ENCODE results near the gene TCF19.
"Not testable (repeated sequence)": the region's sequence is repeated elsewhere in the genome, so short reads cannot be mapped to it uniquely, and the experiment has no call there.

TCF19 gene

DNA sequence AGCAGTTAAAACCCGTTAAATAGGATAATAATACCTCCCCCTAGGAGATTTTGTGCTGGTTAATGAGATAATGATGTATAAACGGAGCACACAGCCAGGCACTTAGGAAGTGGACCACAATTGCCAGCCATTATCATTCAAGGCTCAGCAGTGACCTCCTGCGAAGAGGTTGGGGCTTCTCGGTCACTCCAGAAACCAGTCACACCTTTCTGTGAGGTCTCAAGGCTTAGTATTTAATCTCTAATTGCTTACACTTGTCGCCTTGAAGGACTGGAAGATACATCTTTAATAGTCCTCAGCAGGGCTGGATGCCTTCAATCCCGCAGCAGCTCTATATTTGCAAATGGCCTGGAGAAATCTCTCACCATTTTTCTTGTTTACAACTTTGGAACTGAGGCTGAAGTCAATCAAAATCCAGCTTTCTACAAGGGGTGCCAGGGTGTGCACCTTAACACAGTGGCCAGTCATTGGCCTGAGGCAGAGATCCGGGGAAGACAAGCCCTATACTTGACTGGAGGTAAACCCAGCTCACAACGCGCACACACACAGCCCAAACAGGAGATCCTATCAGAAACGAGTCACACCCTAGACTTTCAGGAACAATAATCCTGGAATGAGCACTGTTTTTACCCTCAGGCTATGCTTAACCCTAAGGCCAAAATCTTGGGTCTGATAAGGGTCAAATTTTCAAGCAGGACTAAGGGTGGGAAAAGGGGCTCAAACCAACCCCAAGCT, 10.9 kb downstream of the TCF19 start:
- Histone ChIP-seq H3K4me3 (ENCODE audit: low read depth, low read length) (no peak overlapping the region), H3K9me3 (ENCODE audit: control insufficient read depth, insufficient read depth, low read depth, low read length) (no peaks in the 10 kb centered on the region), H3K27ac (ENCODE audit: extremely low read depth, low read depth, low read length) (no peak overlapping the region), H3K4me1 (ENCODE audit: control insufficient read depth, insufficient read depth, low read length) (no peaks in the 10 kb centered on the region), H3K36me3 (ENCODE audit: control insufficient read depth in 2 of 2, insufficient read depth in 1 of 2, low read length in 2 of 2) (peaks cover 0 to 3% of the 10 kb centered on the region in 2 experiments; a peak in 2 of 3 replicates)
- TF ChIP-seq ZNF521 (tag by site-specific recombination; IDR thresholded peaks at IDR 0.05): no peak
- TF ChIP-seq, protein P1, sequence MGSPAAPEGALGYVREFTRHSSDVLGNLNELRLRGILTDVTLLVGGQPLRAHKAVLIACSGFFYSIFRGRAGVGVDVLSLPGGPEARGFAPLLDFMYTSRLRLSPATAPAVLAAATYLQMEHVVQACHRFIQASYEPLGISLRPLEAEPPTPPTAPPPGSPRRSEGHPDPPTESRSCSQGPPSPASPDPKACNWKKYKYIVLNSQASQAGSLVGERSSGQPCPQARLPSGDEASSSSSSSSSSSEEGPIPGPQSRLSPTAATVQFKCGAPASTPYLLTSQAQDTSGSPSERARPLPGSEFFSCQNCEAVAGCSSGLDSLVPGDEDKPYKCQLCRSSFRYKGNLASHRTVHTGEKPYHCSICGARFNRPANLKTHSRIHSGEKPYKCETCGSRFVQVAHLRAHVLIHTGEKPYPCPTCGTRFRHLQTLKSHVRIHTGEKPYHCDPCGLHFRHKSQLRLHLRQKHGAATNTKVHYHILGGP (tag by site-specific recombination; IDR thresholded peaks at IDR 0.05): peak; percentile 40; the same call in 1 of the 2 replicates
- CTCF ChIA-PET: interaction anchor here (0.6 to 1.5 kb wide), 3 partner anchors 27 to 197 kb away, joined by 3 to 5 read pairs (median 3); no protein-coding TSS in a partner anchor
- POLR2A ChIA-PET: no interaction called here

DNA sequence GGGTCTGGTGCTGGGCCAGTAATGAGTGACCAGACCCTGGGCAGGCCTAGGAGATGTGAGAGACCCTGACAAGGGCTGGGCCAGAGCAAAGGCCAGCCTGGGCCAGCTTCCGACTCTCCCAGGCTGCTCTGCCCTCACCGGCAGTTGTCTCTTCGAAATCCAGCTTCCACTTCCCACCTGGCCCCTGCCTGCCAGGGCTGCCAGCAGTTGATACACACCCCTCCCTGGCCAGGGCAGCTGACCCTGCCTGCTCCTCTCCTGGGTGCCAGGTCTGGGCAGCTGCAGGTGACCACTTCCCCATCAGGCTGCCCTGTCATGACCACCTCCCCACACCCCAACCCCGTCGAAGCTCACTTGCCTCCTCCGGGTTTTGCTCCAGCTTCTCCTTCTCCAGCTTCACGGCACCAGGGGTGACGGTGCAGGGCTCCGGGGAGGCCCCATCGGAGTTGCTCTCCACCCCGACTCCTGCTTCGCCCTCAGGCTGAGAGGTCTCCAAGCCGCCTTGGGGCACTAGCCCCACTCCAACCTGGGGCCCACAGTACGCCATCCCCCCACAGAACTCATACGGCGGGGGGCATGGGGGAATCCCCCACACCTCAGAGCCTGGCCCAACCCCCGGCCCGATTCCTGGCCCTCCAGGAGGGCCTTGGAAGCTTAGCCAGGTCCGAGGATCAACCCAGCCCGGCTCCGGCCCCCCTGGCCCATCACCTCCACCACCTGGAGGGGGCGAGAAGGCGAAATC, 11.6 kb downstream of the TCF19 start:
- H3K36me3 ChIP-seq (ENCODE audit: control insufficient read depth in 2 of 2, insufficient read depth in 1 of 2, low read length in 2 of 2); POLR2A ChIA-PET; H3K9me3 ChIP-seq (ENCODE audit: control insufficient read depth, insufficient read depth, low read depth, low read length); H3K4me1 ChIP-seq (ENCODE audit: control insufficient read depth, insufficient read depth, low read length); H3K27ac ChIP-seq (ENCODE audit: extremely low read depth, low read depth, low read length); H3K4me3 ChIP-seq (ENCODE audit: low read depth, low read length): not testable (repeated sequence)
- CTCF ChIA-PET: interaction anchor here (0.6 to 1.5 kb wide), 3 partner anchors 26 to 196 kb away, joined by 3 to 5 read pairs (median 3); no protein-coding TSS in a partner anchor

DNA sequence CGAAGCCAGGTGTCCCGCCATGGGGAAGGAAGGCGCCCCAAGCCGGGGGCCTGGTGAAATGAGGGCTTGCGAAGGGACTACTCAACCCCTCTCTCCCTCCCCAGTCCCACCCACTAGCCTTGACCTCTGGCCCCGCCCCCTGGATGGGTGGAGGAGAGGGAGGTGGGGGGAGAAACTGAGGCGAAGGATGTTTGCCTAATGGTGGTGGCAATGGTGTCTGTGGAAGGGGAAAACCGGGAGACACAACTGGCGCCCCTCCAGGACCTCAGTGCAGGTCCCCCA, 12.2 kb downstream of the TCF19 start, which contains the start of gene POU5F1:
Gene POU5F1 (minus strand): TSS at position 83 of the 282 bp plus-strand sequence. CDS start 62 bp downstream, at position 21.
- Histone ChIP-seq H3K4me1 (ENCODE audit: control insufficient read depth, insufficient read depth, low read length) (no peaks in the 10 kb centered on the region), H3K4me3 (ENCODE audit: low read depth, low read length) (no peak within 1 kb of the TSS), H3K9me3 (ENCODE audit: control insufficient read depth, insufficient read depth, low read depth, low read length) (no peaks in the 10 kb centered on the region), H3K36me3 (ENCODE audit: control insufficient read depth in 2 of 2, insufficient read depth in 1 of 2, low read length in 2 of 2) (peaks cover 0 to 3% of the 10 kb centered on the region in 2 experiments; a peak in 2 of 3 replicates), H3K27ac (ENCODE audit: extremely low read depth, low read depth, low read length) (no peak within 1 kb of the TSS)
- POLR2A ChIA-PET: no interaction called here
- TF ChIP-seq ZNF621 (tag by site-specific recombination; IDR thresholded peaks at IDR 0.05): no peak
- TF ChIP-seq BCL11A (tag by site-specific recombination; IDR thresholded peaks at IDR 0.05; ENCODE audit: low read depth): no peak
- no peak for TF ChIP-seq ZNF785 (tag by site-specific recombination; IDR thresholded peaks at IDR 0.05)
- TF ChIP-seq ZEB2 (tag by site-specific recombination; IDR thresholded peaks at IDR 0.05): no peak
- no peak for TF ChIP-seq ZNF16 (tag by site-specific recombination; IDR thresholded peaks at IDR 0.05; ENCODE audit: low read depth)
- no peak for TF ChIP-seq ZSCAN30 (tag by site-specific recombination; IDR thresholded peaks at IDR 0.05)
- TF ChIP-seq ZNF24 (tag by site-specific recombination; IDR thresholded peaks at IDR 0.05): no peak
- no peak for TF ChIP-seq ZNF473 (tag by site-specific recombination; IDR thresholded peaks at IDR 0.05)
- TF ChIP-seq SCRT2 (tag by site-specific recombination; IDR thresholded peaks at IDR 0.05): no peak
- no peak for TF ChIP-seq ZNF664 (tag by site-specific recombination; IDR thresholded peaks at IDR 0.05)
- TF ChIP-seq ZNF76 (tag by site-specific recombination; IDR thresholded peaks at IDR 0.05; ENCODE audit: borderline replicate concordance, low read depth): no peak
- no peak for TF ChIP-seq IKZF3 (tag by site-specific recombination; IDR thresholded peaks at IDR 0.05)
- TF ChIP-seq ZNF146 (tag by site-specific recombination; IDR thresholded peaks at IDR 0.05): no peak
- CTCF ChIA-PET: no interaction called here

DNA sequence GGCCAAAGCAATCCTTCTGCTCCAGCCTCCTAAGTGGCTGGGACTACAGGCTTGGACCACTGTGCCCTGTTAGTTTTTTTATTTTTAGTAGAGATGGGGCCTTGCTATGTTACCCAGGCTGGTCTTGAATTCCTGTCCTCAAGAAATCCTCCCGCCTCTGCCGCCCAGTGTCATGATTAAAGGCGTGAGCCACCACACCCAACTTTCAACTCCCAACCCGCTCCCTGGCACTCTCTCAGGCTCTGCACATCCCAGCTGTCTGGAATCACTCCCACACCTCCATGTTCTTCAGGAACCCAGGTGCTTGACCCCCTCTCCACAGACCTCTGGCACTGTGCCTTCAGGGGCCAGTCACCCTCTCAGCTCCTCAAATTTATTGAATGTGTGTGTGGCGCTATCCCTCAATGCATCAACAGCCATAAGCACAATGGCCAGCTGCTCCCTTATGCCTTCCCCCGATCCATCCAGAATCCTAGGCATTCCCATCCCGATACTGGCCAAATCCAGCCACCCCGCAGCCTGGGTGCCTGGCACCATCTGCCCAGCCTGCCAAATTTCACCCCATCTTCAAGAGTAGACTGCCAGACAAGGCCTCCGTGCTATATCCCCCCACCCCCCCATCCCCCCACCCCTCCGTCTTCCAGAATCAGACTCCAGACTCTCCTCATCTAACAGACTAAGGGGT, 12.7 kb downstream of the TCF19 start:
- no peak overlapping the region for H3K4me3 ChIP-seq (ENCODE audit: low read depth, low read length)
- H3K27ac ChIP-seq (ENCODE audit: extremely low read depth, low read depth, low read length): no peak overlapping the region
- TF ChIP-seq EGR2 (tag by site-specific recombination; IDR thresholded peaks at IDR 0.05; ENCODE audit: low read depth) (peak; percentile 32; the same call in 1 of the 2 replicates), GLI2 (tag by site-specific recombination; IDR thresholded peaks at IDR 0.05; ENCODE audit: borderline replicate concordance, low read depth) (no peak), ZFHX2 (tag by site-specific recombination; conservative IDR thresholded peaks at IDR 0.05) (peak; percentile 37), KLF1 (tag by site-specific recombination; IDR thresholded peaks at IDR 0.05) (peak; percentile 91)
- TF ChIP-seq, protein P2, sequence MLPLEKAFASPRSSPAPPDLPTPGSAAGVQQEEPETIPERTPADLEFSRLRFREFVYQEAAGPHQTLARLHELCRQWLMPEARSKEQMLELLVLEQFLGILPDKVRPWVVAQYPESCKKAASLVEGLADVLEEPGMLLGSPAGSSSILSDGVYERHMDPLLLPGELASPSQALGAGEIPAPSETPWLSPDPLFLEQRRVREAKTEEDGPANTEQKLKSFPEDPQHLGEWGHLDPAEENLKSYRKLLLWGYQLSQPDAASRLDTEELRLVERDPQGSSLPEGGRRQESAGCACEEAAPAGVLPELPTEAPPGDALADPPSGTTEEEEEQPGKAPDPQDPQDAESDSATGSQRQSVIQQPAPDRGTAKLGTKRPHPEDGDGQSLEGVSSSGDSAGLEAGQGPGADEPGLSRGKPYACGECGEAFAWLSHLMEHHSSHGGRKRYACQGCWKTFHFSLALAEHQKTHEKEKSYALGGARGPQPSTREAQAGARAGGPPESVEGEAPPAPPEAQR (tag by site-specific recombination; IDR thresholded peaks at IDR 0.05): no peak

More for the DNA sequence above, 12.7 kb downstream of the TCF19 start:
- CTCF ChIA-PET: no interaction called here
- POLR2A ChIA-PET: interaction anchor here (0.6 kb wide), 1 partner anchor 33 kb away, joined by 3 read pairs; no protein-coding TSS in a partner anchor
- H3K9me3 ChIP-seq (ENCODE audit: control insufficient read depth, insufficient read depth, low read depth, low read length): no peaks in the 10 kb centered on the region
- peaks cover 0 to under 1% of the 10 kb centered on the region in 2 experiments; a peak in 2 of 3 replicates for H3K36me3 ChIP-seq (ENCODE audit: control insufficient read depth in 2 of 2, insufficient read depth in 1 of 2, low read length in 2 of 2)
- H3K4me1 ChIP-seq (ENCODE audit: control insufficient read depth, insufficient read depth, low read length): no peaks in the 10 kb centered on the region
